Activated naive CD8-positive, alpha-beta T cell treated with anti-CD3 and anti-CD28 coated beads, Interleukin-2, amount 50 U/mL, for 24 hours (primary cell): ENCODE measurements around the gene RAPGEF2.

Experiments
- ATAC-seq: fragments of 150-1000 bp; cut with Tn5 transposase; one replicate; pipeline ENCODE4 v1.10.0; 2021
- DNase-seq: peaks from one replicate; pipeline ENCODE4 v3.0.0; 2021
- H3K27ac Mint-ChIP-seq: one replicate; pipeline ENCODE4 v1.8.0; 2021; ENCODE audit warnings: mild to moderate bottlenecking, mixed read lengths
- H3K27me3 Mint-ChIP-seq: one replicate; pipeline ENCODE4 v1.8.0; 2021; ENCODE audit warnings: mixed read lengths
- H3K36me3 Mint-ChIP-seq: one replicate; pipeline ENCODE4 v1.8.0; 2021; ENCODE audit warnings: low read depth, mixed read lengths
- H3K4me1 Mint-ChIP-seq: one replicate; pipeline ENCODE4 v1.8.0; 2021; ENCODE audit warnings: mixed read lengths
- H3K4me3 Mint-ChIP-seq: one replicate; pipeline ENCODE4 v1.8.0; 2021; ENCODE audit warnings: mild to moderate bottlenecking, moderate library complexity, mixed read lengths
- H3K9me3 Mint-ChIP-seq: one replicate; pipeline ENCODE4 v1.8.0; 2021; ENCODE audit warnings: mixed read lengths

The RAPGEF2 gene

GRCh38 chr4:159138436-159138835 lies 35.6 kb downstream of the RAPGEF2 start:
- no peaks in the 10 kb centered on the region for H3K36me3 Mint-ChIP-seq
- no peak overlapping the region for H3K27ac Mint-ChIP-seq
- ATAC-seq, result no peak
- H3K9me3 Mint-ChIP-seq, result no peaks in the 10 kb centered on the region
- no peak for DNase-seq
- H3K4me3 Mint-ChIP-seq, result no peak overlapping the region
- H3K27me3 Mint-ChIP-seq, result no peaks in the 10 kb centered on the region
- H3K4me1 Mint-ChIP-seq, result peaks cover 18% of the 10 kb centered on the region

GRCh38 chr4:159141193-159141592 lies 38.3 kb downstream of the RAPGEF2 start:
- Mint-ChIP-seq H3K27ac (no peak overlapping the region), H3K36me3 (peaks cover 2% of the 10 kb centered on the region), H3K9me3 (no peaks in the 10 kb centered on the region), H3K27me3 (no peaks in the 10 kb centered on the region), H3K4me1 (peaks cover 27% of the 10 kb centered on the region), H3K4me3 (no peak overlapping the region)
- no peak for DNase-seq
- ATAC-seq, result no peak

GRCh38 chr4:159142241-159142640 lies 39.4 kb downstream of the RAPGEF2 start:
- Mint-ChIP-seq H3K9me3 (no peaks in the 10 kb centered on the region), H3K4me3 (no peak overlapping the region), H3K27me3 (no peaks in the 10 kb centered on the region), H3K4me1 (peaks cover 27% of the 10 kb centered on the region), H3K27ac (no peak overlapping the region), H3K36me3 (peaks cover 2% of the 10 kb centered on the region)
- no peak for DNase-seq
- ATAC-seq, result no peak

GRCh38 chr4:159142681-159143384 lies 40.0 kb downstream of the RAPGEF2 start:
- DNase-seq (no peak), ATAC-seq (no peak)
- no peak overlapping the region for H3K27ac Mint-ChIP-seq
- no peaks in the 10 kb centered on the region for H3K27me3 Mint-ChIP-seq
- H3K9me3 Mint-ChIP-seq, result no peaks in the 10 kb centered on the region
- peaks cover 25% of the 10 kb centered on the region for H3K4me1 Mint-ChIP-seq
- H3K4me3 Mint-ChIP-seq, result no peak overlapping the region
- peaks cover 2% of the 10 kb centered on the region for H3K36me3 Mint-ChIP-seq

GRCh38 chr4:159143687-159144086 lies 40.8 kb downstream of the RAPGEF2 start:
- no peak for ATAC-seq
- H3K27me3 Mint-ChIP-seq, result no peaks in the 10 kb centered on the region
- H3K36me3 Mint-ChIP-seq, result peaks cover 2% of the 10 kb centered on the region
- no peak for DNase-seq
- no peaks in the 10 kb centered on the region for H3K9me3 Mint-ChIP-seq
- peaks cover 20% of the 10 kb centered on the region for H3K4me1 Mint-ChIP-seq
- no peak overlapping the region for H3K27ac Mint-ChIP-seq
- H3K4me3 Mint-ChIP-seq, result no peak overlapping the region

GRCh38 chr4:159144112-159144694 lies 41.3 kb downstream of the RAPGEF2 start:
- Mint-ChIP-seq H3K4me3 (no peak overlapping the region), H3K9me3 (no peaks in the 10 kb centered on the region), H3K27me3 (no peaks in the 10 kb centered on the region), H3K36me3 (peaks cover 2% of the 10 kb centered on the region), H3K27ac (no peak overlapping the region), H3K4me1 (peaks cover 15% of the 10 kb centered on the region)
- no peak for DNase-seq
- ATAC-seq, result no peak

- DNase-seq, result no peak
- Mint-ChIP-seq H3K4me1 (peaks cover 18% of the 10 kb centered on the region), H3K4me3 (no peak overlapping the region), H3K27me3 (no peaks in the 10 kb centered on the region), H3K9me3 (no peaks in the 10 kb centered on the region), H3K27ac (no peak overlapping the region), H3K36me3 (peaks cover 2% of the 10 kb centered on the region)
- no peak for ATAC-seq
These were observed 42.6 kb downstream of the RAPGEF2 start for GRCh38 chr4:159145318-159145991.

GRCh38 chr4:159145992-159146330 lies 43.1 kb downstream of the RAPGEF2 start:
- Mint-ChIP-seq H3K27me3 (no peaks in the 10 kb centered on the region), H3K4me1 (peaks cover 16% of the 10 kb centered on the region), H3K36me3 (peaks cover 2% of the 10 kb centered on the region), H3K9me3 (no peaks in the 10 kb centered on the region), H3K4me3 (no peak overlapping the region), H3K27ac (no peak overlapping the region)
- ATAC-seq, result no peak
- DNase-seq, result no peak

- H3K4me1 Mint-ChIP-seq, result peaks cover 16% of the 10 kb centered on the region
- no peak overlapping the region for H3K4me3 Mint-ChIP-seq
- no peak for DNase-seq
- H3K27me3 Mint-ChIP-seq, result no peaks in the 10 kb centered on the region
- peaks cover 2% of the 10 kb centered on the region for H3K36me3 Mint-ChIP-seq
- no peak overlapping the region for H3K27ac Mint-ChIP-seq
- no peak for ATAC-seq
- no peaks in the 10 kb centered on the region for H3K9me3 Mint-ChIP-seq
These were observed 43.6 kb downstream of the RAPGEF2 start for GRCh38 chr4:159146488-159146887.

GRCh38 chr4:159148441-159148840 lies 45.6 kb downstream of the RAPGEF2 start:
- Mint-ChIP-seq H3K27me3 (no peaks in the 10 kb centered on the region), H3K9me3 (no peaks in the 10 kb centered on the region), H3K4me3 (no peak overlapping the region), H3K27ac (no peak overlapping the region), H3K4me1 (peaks cover 13% of the 10 kb centered on the region), H3K36me3 (peaks cover 2% of the 10 kb centered on the region)
- ATAC-seq, result no peak
- no peak for DNase-seq

GRCh38 chr4:159149666-159150065 lies 46.8 kb downstream of the RAPGEF2 start:
- Mint-ChIP-seq H3K9me3 (no peaks in the 10 kb centered on the region), H3K27ac (no peak overlapping the region), H3K27me3 (no peaks in the 10 kb centered on the region), H3K4me1 (peaks cover 8% of the 10 kb centered on the region), H3K36me3 (no peaks in the 10 kb centered on the region), H3K4me3 (no peak overlapping the region)
- DNase-seq, result no peak
- no peak for ATAC-seq

- H3K4me1 Mint-ChIP-seq, result peaks cover 13% of the 10 kb centered on the region
- H3K9me3 Mint-ChIP-seq, result no peaks in the 10 kb centered on the region
- ATAC-seq (no peak), DNase-seq (no peak)
- H3K27ac Mint-ChIP-seq, result no peak overlapping the region
- H3K27me3 Mint-ChIP-seq, result no peaks in the 10 kb centered on the region
- H3K36me3 Mint-ChIP-seq, result no peaks in the 10 kb centered on the region
- no peak overlapping the region for H3K4me3 Mint-ChIP-seq
These were observed 47.5 kb downstream of the RAPGEF2 start for GRCh38 chr4:159150396-159150795.

- H3K36me3 Mint-ChIP-seq, result no peaks in the 10 kb centered on the region
- no peak overlapping the region for H3K4me3 Mint-ChIP-seq
- H3K27me3 Mint-ChIP-seq, result no peaks in the 10 kb centered on the region
- H3K9me3 Mint-ChIP-seq, result no peaks in the 10 kb centered on the region
- ATAC-seq (no peak), DNase-seq (no peak)
- H3K4me1 Mint-ChIP-seq, result peaks cover 9% of the 10 kb centered on the region
- H3K27ac Mint-ChIP-seq, result no peak overlapping the region
These were observed 48.0 kb downstream of the RAPGEF2 start for GRCh38 chr4:159150821-159151390.

- no peaks in the 10 kb centered on the region for H3K9me3 Mint-ChIP-seq
- no peak for DNase-seq
- H3K36me3 Mint-ChIP-seq, result no peaks in the 10 kb centered on the region
- H3K4me1 Mint-ChIP-seq, result peaks cover 9% of the 10 kb centered on the region
- no peak overlapping the region for H3K27ac Mint-ChIP-seq
- ATAC-seq, result no peak
- H3K27me3 Mint-ChIP-seq, result no peaks in the 10 kb centered on the region
- no peak overlapping the region for H3K4me3 Mint-ChIP-seq
These were observed 48.8 kb downstream of the RAPGEF2 start for GRCh38 chr4:159151689-159152088.

- no peaks in the 10 kb centered on the region for H3K27me3 Mint-ChIP-seq
- H3K9me3 Mint-ChIP-seq, result no peaks in the 10 kb centered on the region
- H3K36me3 Mint-ChIP-seq, result no peaks in the 10 kb centered on the region
- ATAC-seq, result no peak
- H3K27ac Mint-ChIP-seq, result no peak overlapping the region
- H3K4me1 Mint-ChIP-seq, result peaks cover 9% of the 10 kb centered on the region
- H3K4me3 Mint-ChIP-seq, result no peak overlapping the region
- no peak for DNase-seq
These were observed 49.3 kb downstream of the RAPGEF2 start for GRCh38 chr4:159152181-159152580.
